Type B pancreatic cell (in vitro differentiated cells): ENCODE measurements around the gene PIP4K2B. TPM values are rescaled to one million over a fixed set of nuclear protein-coding genes. Genes with fewer than 3 reads are reported as not detected.
A peak's percentile ranks its signal among the peaks of the same experiment; 100 is the strongest.
"Not testable (repeated sequence)": the region's sequence is repeated elsewhere in the genome, so short reads cannot be mapped to it uniquely, and the experiment has no call there.

ENCODE experiments used
- DNase-seq: peaks from one replicate; pipeline ENCODE4 v3.0.0; 2021; ENCODE audit warnings: mixed read lengths; ENCODE audit not compliant: unreplicated experiment; ENCODE audit errors: extremely low spot score
- H3K27ac Mint-ChIP-seq: 2 replicates; pipeline ENCODE4 v1.8.0; 2021; ENCODE audit warnings: mild to moderate bottlenecking, mixed read lengths
- H3K27me3 Mint-ChIP-seq: 2 replicates; pipeline ENCODE4 v1.8.0; 2021; ENCODE audit warnings: mixed read lengths
- H3K36me3 Mint-ChIP-seq: 2 replicates; pipeline ENCODE4 v1.8.0; 2021; ENCODE audit warnings: mixed read lengths
- H3K4me1 Mint-ChIP-seq: one replicate; pipeline ENCODE4 v1.8.0; 2021; ENCODE audit warnings: mixed read lengths; ENCODE audit not compliant: unreplicated experiment
- H3K4me3 Mint-ChIP-seq: 2 replicates; pipeline ENCODE4 v1.8.0; 2021; ENCODE audit warnings: mild to moderate bottlenecking, mixed read lengths
- H3K9me3 Mint-ChIP-seq: 2 replicates; pipeline ENCODE4 v1.8.0; 2021; ENCODE audit warnings: mixed read lengths
- CTCF ChIP-seq: fragments of 200-600 bp; sonication (generic); conservative IDR thresholded peaks from 2 replicates; pipeline ENCODE4 v1.5.0; 2021; ENCODE audit warnings: antibody characterized with exemption, mild to moderate bottlenecking
- total RNA-seq: library from RNA; stranded (reverse); gene quantifications from 2 replicates; pipeline ENCODE4 v1.2.1, GENCODE V29; 2021; ENCODE audit warnings: low replicate concordance

The PIP4K2B gene
- total RNA-seq, 1 donor from 2014 or later, result 72.6 TPM

DNA sequence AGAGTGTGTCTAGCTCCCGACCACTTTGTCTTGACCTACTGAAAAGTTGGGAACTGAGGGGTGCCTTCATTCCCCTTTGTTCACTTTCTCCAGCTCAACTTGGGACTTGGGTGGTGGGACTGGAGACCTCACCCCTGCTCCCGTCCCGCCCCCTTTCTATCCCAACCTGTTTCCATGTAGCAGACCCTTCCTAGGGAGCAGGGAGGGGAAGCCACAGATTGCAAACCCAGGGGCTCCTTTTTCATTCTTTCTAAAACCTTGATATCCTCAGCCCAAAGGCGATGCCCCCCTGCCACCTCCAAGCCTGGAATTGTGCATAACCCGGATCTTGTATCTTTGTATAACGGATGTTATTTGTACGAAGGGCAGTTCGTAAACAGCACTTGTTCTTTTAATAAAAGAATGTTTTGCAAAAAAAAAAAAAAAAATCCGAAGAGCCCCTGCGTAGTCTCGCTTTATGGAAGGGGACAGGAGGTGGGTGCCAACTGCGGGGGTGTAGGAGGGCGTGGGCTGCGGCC lies 69.9 kb downstream of the PIP4K2B start:
- TF ChIP-seq CTCF, result no peak
- DNase-seq, result no peak
- Mint-ChIP-seq H3K4me3 (peak overlapping the region; percentile 82), H3K27ac (peak overlapping the region; percentile 53), H3K27me3 (peaks cover 3% of the 10 kb centered on the region), H3K36me3 (no peaks in the 10 kb centered on the region), H3K4me1 (peaks cover 27% of the 10 kb centered on the region), H3K9me3 (no peaks in the 10 kb centered on the region)

- Mint-ChIP-seq H3K4me1 (peaks cover 21% of the 10 kb centered on the region), H3K4me3 (peak overlapping the region; percentile 76), H3K9me3 (no peaks in the 10 kb centered on the region), H3K36me3 (no peaks in the 10 kb centered on the region), H3K27ac (peak overlapping the region; percentile 90), H3K27me3 (peaks cover 3% of the 10 kb centered on the region)
- no peak for DNase-seq
- TF ChIP-seq CTCF, result no peak
Measured at GRCh38 chr17:38728290-38728831, 71.0 kb downstream of the PIP4K2B start.

GRCh38 chr17:38727736-38728135 lies 71.6 kb downstream of the PIP4K2B start:
- Mint-ChIP-seq H3K36me3 (no peaks in the 10 kb centered on the region), H3K4me1 (peaks cover 16% of the 10 kb centered on the region), H3K9me3 (no peaks in the 10 kb centered on the region), H3K27ac (peak overlapping the region; percentile 90), H3K4me3 (peak overlapping the region; percentile 74), H3K27me3 (peaks cover 3% of the 10 kb centered on the region)
- no peak for DNase-seq
- no peak for TF ChIP-seq CTCF

GRCh38 chr17:38726145-38726544 lies 73.2 kb downstream of the PIP4K2B start:
- H3K36me3 Mint-ChIP-seq, H3K27me3 Mint-ChIP-seq, H3K9me3 Mint-ChIP-seq, H3K27ac Mint-ChIP-seq, DNase-seq: not testable (repeated sequence)
- Mint-ChIP-seq H3K4me1 (peaks cover 13% of the 10 kb centered on the region), H3K4me3 (peak overlapping the region; percentile 34)

DNA sequence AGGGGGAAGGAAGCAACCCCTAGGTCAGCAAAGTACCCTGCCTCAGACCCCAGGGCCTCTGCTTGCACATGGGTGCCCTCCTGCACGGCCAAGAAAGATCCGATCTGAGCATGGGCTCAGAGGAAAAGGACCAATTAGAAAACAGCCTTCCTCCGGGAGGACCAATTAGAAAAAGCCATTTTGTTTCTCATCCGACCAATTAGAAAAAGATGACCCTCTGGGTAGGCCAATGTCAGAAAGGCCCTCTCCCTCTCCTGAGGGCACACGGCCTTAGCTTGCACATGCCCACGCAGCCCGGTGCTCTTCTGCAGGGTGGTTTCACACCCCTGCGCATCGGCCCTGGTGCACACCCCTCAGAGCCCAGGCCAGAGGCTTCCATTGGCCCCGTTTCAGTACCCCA lies 74.3 kb downstream of the PIP4K2B start:
- peaks cover 15% of the 10 kb centered on the region for H3K4me1 Mint-ChIP-seq
- H3K27me3 Mint-ChIP-seq, result no peaks in the 10 kb centered on the region

More for the DNA sequence above, 74.3 kb downstream of the PIP4K2B start:
- H3K4me3 Mint-ChIP-seq, result no peak overlapping the region
- TF ChIP-seq CTCF, result no peak
- H3K9me3 Mint-ChIP-seq, result no peaks in the 10 kb centered on the region
- no peak for DNase-seq
- peak overlapping the region; percentile 18 for H3K27ac Mint-ChIP-seq
- peaks cover 9% of the 10 kb centered on the region for H3K36me3 Mint-ChIP-seq
